Right lobe of liver (tissue), 6 donors: ENCODE data around the gene CNGB1. TPM values are rescaled to one million over a fixed set of nuclear protein-coding genes. Genes with fewer than 3 reads are reported as not detected.

Source experiments
- ATAC-seq, 4 donors: fragments of 200-7000 bp; cut with Tn5 transposase; one replicate each; pipeline ENCODE4 v1.9.1; 2020; ENCODE audit warnings: mild to moderate bottlenecking in 4 of 4, moderate library complexity in 4 of 4
- DNase-seq, 3 donors: peaks; one replicate each; pipeline ENCODE4 v3.0.0-alpha.2; 2020
- H3K27ac ChIP-seq, 3 donors: fragments of 200-600 bp; one replicate each; pipeline ENCODE4 v1.8.0; 2022
- H3K27me3 ChIP-seq, 2 donors: fragments of 200-600 bp; one replicate each; pipeline ENCODE4 v1.8.0; 2022
- H3K36me3 ChIP-seq, 4 donors: fragments of 200-600 bp; sonication (generic) in 1 of 4; one replicate each; pipeline versions ENCODE4 v1.5.1 to v1.8.0; 2017 to 2022; ENCODE audit warnings: control low read depth in 1 of 4
- H3K4me1 ChIP-seq, 4 donors: fragments of 200-600 bp; sonication (generic) in 1 of 4; one replicate each; pipeline versions ENCODE4 v1.5.1 to v1.8.0; 2017 to 2022; ENCODE audit warnings: control low read depth in 1 of 4
- H3K4me3 ChIP-seq, 3 donors: fragments of 200-600 bp; one replicate each; pipeline ENCODE4 v1.8.0; 2022
- H3K9me3 ChIP-seq, 4 donors: fragments of 200-600 bp; sonication (generic) in 1 of 4; one replicate each; pipeline versions ENCODE4 v1.5.1 to v1.8.0; 2017 to 2022; ENCODE audit warnings: control low read depth in 1 of 4
- POLR2A ChIP-seq: fragments of 450-650 bp; IDR thresholded peaks from one replicate; pipeline ENCODE4 v1.6.1; 2017; ENCODE audit warnings: antibody characterized with exemption, mild to moderate bottlenecking
- WGBS: methylation state at CpG from one replicate; pipeline ENCODE4 v1.1.6; 2018; ENCODE audit warnings: low coverage, low lambda C conversion rate; ENCODE audit not compliant: insufficient coverage; ENCODE audit errors: missing lambda C conversion rate; 5-methylcytosine and 5-hydroxymethylcytosine counted together
- intact Hi-C, 2 donors: fragments of 100-400 bp; cut with DNase I; formaldehyde crosslinking; loops; one replicate each; pipeline versions ENCODE4 v1.11.2 to v1.14.1; 2022
- total RNA-seq, 6 experiments: library from RNA; depleted of rRNA in 2 of 6; stranded (reverse); fragments of >200 nt in 2 of 6; fragmentation: NEBNext Ultra II Directional in 3 of 6; extraction: Animal tissue kit (Norgen Biotek cat#: 25700) in 3 of 6; gene quantifications; one replicate each; pipeline versions ENCODE4 v1.1.0 to v1.2.4, GENCODE V29; 2016 to 2023
- TF ChIP-seq, protein P1 (sequence below), 4 donors: fragments of 200-600 bp in 3 of 4; fragments of 450-650 bp in 1 of 4; IDR thresholded peaks; one replicate each; pipeline versions ENCODE4 v1.5.1 to v1.8.0; 2016 to 2022; ENCODE audit warnings: antibody characterized with exemption in 4 of 4, mild to moderate bottlenecking in 2 of 4
- donor health status: DM: no; HTN: yes; CAD: no.
- donor health status: DM: no; HTN: no; CAD: no.
- donor health status: DM: no; HTN: no; CAD: no.
- donor health status: DM: no; HTN: yes; CAD: no.
- donor health status: DM: no; HTN: yes; CAD: no.

CNGB1 gene
- total RNA-seq, 6 experiments from 2014 or later = not detected

DNA sequence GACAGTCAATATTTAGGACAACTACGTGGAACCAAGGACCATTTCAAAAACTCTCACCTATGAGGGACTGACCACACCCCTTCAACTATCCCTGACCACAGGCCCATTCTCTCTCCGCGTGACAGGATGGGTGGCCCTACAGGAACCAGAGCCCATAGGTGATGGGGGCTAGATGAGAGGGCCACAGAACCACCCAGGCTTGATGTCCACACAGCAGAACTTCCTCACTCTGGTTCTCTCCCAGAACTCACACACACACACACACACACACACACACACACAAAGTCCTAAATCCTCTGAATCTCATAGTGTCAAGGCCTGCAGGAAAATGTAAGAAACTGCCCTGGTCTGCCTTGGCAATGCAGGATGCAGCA, 28.1 kb upstream of the CNGB1 start:
- Histone ChIP-seq H3K27me3 (no peaks in the 10 kb centered on the region), H3K9me3 (no peaks in the 10 kb centered on the region), H3K27ac (no peak overlapping the region), H3K4me3 (no peak overlapping the region), H3K36me3 (peaks cover 0 to 20% (median 0%) of the 10 kb centered on the region in 4 donors), H3K4me1 (peaks cover 0 to 13% (median 2%) of the 10 kb centered on the region in 4 donors)
- ATAC-seq (no peak), DNase-seq (peak in 2 of 3 donors; percentile 10 to 41)
- intact Hi-C loops = loop anchor here (5.0 kb wide), 2 partner anchors 92 to 97 kb away; no protein-coding TSS in a partner anchor
- 66% methylated on average over 3 of the region's 3 CpGs for WGBS
- TF ChIP-seq, protein P1, sequence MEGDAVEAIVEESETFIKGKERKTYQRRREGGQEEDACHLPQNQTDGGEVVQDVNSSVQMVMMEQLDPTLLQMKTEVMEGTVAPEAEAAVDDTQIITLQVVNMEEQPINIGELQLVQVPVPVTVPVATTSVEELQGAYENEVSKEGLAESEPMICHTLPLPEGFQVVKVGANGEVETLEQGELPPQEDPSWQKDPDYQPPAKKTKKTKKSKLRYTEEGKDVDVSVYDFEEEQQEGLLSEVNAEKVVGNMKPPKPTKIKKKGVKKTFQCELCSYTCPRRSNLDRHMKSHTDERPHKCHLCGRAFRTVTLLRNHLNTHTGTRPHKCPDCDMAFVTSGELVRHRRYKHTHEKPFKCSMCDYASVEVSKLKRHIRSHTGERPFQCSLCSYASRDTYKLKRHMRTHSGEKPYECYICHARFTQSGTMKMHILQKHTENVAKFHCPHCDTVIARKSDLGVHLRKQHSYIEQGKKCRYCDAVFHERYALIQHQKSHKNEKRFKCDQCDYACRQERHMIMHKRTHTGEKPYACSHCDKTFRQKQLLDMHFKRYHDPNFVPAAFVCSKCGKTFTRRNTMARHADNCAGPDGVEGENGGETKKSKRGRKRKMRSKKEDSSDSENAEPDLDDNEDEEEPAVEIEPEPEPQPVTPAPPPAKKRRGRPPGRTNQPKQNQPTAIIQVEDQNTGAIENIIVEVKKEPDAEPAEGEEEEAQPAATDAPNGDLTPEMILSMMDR (IDR thresholded peaks at IDR 0.05) = no peak
- no peak for TF ChIP-seq POLR2A

DNA sequence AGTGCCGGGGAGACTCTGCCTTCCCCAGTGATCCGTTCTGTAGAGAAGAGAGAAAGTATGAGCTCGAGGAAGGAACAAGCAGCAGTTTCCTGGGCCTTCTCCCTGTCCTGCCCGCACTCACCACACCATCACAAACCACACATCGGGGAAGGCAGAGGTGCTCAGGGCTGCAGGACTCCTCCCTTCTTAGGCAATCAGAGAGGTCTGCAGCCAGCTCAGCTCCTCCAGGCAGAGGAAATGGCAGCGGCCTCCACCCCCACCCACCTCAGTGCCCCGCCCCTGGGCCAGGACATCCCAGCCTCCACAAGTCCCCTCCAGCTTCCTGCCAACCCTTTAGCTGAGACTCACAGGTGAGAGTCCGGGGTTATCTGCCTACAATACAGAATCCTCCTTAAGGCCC, 27.6 kb upstream of the CNGB1 start:
- 67% methylated on average over 1 of the region's 8 CpGs for whole genome bisulfite sequencing
- DNase-seq (peak in 2 of 3 donors; percentile 39 to 64), ATAC-seq (no peak)
- TF ChIP-seq POLR2A = no peak
- TF ChIP-seq, protein P1 (IDR thresholded peaks at IDR 0.05) = no peak
- Histone ChIP-seq H3K4me3 (no peak overlapping the region), H3K4me1 (peaks cover 0 to 13% (median 2%) of the 10 kb centered on the region in 4 donors), H3K9me3 (no peaks in the 10 kb centered on the region), H3K27ac (no peak overlapping the region), H3K36me3 (peaks cover 0 to 20% (median 0%) of the 10 kb centered on the region in 4 donors), H3K27me3 (no peaks in the 10 kb centered on the region)
- intact Hi-C loops = loop anchor here (5.0 kb wide), 2 partner anchors 91 to 96 kb away; no protein-coding TSS in a partner anchor

DNA sequence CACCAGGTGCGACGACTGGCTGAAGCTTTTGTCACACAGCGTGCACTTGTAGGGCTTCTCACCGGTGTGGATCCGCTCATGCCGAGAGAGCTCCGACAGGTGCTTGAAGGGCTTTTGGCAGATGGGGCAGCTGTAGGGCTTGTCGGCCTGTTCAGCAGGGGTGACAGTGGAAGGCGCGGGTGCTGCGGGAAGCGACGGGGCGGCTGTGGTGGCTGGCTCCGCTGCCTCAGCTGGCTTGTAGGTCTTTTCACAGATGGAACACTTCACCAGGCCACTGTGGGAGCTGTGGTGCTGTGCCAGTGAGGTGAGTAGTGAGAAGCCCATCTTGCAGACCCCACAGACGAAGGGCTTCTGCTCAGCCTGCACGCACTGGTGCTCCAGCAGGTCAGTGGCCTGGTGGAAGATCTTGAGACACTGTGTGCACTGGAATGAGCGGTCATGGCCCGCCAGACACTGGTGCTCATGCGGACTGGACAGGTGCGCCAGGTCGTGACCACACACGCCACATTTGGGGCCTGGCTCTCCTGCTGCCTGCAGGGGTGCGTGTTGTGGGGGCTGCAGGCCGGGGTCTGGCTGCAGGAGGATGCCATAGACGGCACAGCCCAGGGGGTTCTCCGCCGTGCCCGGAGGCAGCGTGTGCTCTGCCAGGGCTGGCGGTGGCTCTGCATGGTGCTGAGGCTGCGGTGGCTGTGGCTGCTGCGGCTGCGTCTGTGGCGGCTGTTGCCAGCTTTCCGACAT, 26.8 kb upstream of the CNGB1 start:
- no CpG with 5 or more reads among the region's 36 CpGs for WGBS
- TF ChIP-seq, protein P1 (IDR thresholded peaks at IDR 0.05) = no peak
- TF ChIP-seq POLR2A = no peak
- Histone ChIP-seq H3K4me3 (no peak overlapping the region), H3K9me3 (no peaks in the 10 kb centered on the region), H3K36me3 (peaks cover 0 to 19% (median 0%) of the 10 kb centered on the region in 4 donors), H3K27me3 (no peaks in the 10 kb centered on the region), H3K4me1 (peaks cover 0 to 13% (median 2%) of the 10 kb centered on the region in 4 donors), H3K27ac (no peak overlapping the region)
- intact Hi-C loops = loop anchor here (5.0 kb wide), 2 partner anchors 90 to 95 kb away; no protein-coding TSS in a partner anchor
- ATAC-seq (no peak), DNase-seq (peak in 1 of 3 donors; percentile 47)

- TF ChIP-seq, protein P1 (IDR thresholded peaks at IDR 0.05) = no peak
- TF ChIP-seq POLR2A = no peak
These were observed 26.2 kb upstream of the CNGB1 start for GRCh38 chr16:57997176-57997527.

More at GRCh38 chr16:57997176-57997527, 26.2 kb upstream of the CNGB1 start:
- ATAC-seq (no peak), DNase-seq (peak in 1 of 3 donors; percentile 47)
- Histone ChIP-seq H3K4me3 (no peak overlapping the region), H3K27me3 (no peaks in the 10 kb centered on the region), H3K4me1 (peaks cover 0 to 13% (median 2%) of the 10 kb centered on the region in 4 donors), H3K36me3 (peaks cover 0 to 17% (median 0%) of the 10 kb centered on the region in 4 donors), H3K27ac (no peak overlapping the region), H3K9me3 (no peaks in the 10 kb centered on the region)
- WGBS = 100% methylated on average over 1 of the region's 35 CpGs
- intact Hi-C loops = loop anchor here (5.0 kb wide), 2 partner anchors 90 to 95 kb away; no protein-coding TSS in a partner anchor
